Activated CD8-positive, alpha-beta memory T cell treated with anti-CD3 and anti-CD28 coated beads, Interleukin-2, amount 50 U/mL, for 48 hours (primary cell): ENCODE results near the gene DNM3.
"Not testable (repeated sequence)": the region's sequence is repeated elsewhere in the genome, so short reads cannot be mapped to it uniquely, and the experiment has no call there.

ENCODE experiments used
- DNase-seq: peaks from one replicate; pipeline ENCODE4 v3.0.0-alpha.2; 2020

Gene DNM3

GRCh38 chr1:172345077-172345476, 503.8 kb downstream of the DNM3 start:
- DNase-seq: no peak

DNA sequence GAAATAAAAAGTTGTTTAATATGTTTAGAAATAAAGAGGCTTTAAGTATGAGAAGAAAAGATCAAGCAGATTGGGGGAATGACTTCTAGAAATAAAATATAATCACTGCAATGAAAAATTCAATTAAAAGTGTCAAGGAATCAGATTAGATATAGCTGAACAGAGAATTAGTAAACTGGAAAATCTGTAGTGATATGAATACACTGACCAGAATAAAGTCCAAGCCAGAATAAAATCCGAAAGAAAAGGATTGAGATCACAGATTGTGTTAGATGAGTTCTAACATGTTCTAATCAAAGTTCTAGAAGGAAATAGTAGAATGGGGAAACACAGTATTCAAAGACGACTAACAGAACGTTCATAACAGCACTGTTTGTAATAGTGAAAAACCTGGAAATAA, 506.1 kb downstream of the DNM3 start:
- no peak for DNase-seq

DNA sequence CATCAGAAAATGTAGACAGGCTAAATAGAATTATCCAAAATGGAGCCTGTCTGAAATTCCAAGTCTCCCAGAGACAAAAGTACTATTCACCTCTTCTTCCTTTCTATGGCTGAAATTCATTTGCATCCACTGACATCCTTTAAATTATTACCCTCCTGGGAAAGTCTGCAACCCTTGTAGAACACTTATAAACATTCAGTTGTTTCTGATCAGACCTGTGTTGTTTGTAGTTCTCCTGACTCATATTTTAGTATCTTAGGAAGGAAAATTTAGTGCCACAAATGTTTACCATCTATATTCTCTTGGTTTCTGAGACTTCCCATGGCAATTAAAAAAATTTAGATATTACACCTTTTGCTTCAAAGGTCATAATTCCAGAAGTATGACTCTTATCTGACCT, 509.6 kb downstream of the DNM3 start:
- no peak for DNase-seq

DNA sequence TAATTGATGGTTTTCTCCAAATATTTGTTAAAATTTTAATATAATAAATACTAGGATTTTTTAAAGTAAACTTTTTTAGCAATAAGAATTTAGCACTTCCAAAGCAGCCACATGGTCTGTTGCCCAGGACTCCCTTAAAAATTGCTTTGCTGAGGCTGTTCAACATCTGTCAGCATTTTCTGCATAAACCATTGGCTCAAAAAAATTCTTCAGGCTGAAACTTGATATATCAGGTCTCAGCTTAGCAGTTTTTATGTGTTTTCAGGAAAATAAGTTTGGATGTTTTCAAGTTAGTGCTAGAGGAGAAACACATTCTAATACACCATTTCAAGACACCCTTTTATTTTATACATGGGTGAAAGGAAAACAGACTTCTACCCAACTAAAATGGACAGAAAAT, 510.0 kb downstream of the DNM3 start:
- DNase-seq: no peak

DNA sequence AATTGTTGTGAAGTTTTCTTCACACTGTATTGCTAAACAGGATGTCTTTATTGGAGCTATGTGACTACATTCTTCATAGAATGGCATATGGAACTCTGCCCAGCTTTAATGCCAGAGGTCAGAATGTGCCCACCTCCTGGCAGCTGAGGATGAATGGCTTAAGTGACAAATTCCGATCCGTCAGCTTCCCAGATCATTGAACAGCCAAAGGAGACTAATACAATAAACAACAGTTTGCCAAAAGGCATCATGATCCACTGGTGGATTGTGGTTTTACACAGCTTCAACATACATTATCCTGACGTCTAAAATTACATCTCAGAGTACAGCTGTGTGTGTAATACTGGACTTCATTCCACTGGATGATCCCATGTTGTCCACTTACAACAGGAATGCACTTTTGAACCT, 510.5 kb downstream of the DNM3 start:
- no peak for DNase-seq

DNA sequence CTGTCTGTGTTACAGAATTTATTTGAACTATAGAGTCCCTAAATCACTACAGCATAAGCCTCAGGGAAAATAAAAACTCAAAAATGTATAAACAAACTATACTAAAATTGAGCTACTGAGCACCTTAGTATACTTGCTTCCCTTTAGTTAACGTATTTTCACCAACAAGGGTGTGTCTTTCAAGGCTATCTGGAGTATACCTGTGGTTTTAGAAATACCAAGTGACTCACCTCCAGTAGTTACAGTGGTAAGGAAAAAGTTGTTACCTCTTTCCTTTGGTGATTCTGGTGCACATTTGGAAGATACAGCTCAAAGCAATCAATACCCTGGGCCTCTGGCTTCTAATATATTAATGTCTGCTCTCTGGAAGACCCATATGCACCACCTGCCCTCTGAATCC, 511.1 kb downstream of the DNM3 start:
- DNase-seq: no peak

DNA sequence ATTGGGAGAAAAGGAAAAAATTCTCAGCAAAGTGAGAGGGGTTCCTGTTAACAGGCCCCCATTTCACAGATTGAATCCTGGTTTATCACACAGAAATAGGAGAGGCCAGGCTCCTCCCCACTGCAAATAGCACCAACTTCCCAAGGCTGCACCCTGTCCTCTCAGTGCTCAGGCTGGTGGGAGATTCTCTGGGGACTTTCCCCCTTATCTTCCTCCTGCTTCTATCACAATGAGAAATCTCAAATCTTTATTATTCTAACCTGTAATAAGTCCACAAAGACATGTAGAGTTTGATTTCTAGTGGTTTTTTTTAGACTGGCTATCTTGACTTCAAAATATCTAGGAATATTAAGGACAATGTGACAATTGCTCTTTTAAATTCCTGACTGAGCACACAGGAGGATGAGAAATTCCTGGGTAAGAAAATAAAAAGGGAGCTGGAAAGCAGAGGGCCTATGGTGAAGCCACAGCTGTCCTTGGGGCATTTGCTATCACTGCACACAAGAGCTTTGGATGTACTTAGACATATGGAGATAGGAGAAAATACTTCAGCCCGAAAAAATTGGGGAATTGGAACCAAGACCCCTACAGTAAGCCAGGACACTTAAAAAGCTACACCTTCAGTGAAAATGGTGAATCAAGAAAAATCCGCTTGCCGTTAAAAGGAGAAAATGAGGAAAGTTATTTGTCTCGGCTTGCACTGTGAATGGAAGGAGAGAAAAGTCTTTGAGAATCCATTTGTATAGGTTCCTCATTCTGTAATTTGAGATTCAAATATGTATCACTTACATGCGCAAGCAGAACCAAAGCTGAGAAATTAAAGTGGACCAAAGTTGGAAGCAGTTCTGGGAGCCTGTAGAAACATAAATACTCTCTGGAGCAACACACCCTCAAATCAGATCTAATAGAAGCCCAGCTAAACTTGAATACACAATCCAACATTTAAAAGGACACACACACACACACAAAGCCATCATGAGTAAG, 513.3 kb downstream of the DNM3 start:
- no peak for DNase-seq

DNA sequence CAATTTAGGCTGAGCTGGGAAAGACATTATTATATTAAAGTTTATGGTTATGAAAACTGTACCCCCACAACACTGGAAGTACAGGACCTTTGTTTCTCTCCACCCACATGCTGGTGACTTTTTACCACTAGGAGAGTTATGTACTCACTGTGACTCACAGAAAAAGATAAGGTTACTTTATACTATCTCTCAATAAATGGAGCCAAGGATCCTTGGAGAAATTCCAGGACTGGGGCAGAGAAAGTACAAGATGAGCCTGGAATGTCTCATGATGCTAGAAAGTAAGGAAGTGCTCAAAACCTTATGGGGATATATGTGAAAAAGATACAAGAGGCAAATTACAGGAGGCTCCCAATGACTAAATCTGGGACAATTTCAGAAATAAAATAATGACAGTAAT, 515.3 kb downstream of the DNM3 start:
- DNase-seq: no peak

DNA sequence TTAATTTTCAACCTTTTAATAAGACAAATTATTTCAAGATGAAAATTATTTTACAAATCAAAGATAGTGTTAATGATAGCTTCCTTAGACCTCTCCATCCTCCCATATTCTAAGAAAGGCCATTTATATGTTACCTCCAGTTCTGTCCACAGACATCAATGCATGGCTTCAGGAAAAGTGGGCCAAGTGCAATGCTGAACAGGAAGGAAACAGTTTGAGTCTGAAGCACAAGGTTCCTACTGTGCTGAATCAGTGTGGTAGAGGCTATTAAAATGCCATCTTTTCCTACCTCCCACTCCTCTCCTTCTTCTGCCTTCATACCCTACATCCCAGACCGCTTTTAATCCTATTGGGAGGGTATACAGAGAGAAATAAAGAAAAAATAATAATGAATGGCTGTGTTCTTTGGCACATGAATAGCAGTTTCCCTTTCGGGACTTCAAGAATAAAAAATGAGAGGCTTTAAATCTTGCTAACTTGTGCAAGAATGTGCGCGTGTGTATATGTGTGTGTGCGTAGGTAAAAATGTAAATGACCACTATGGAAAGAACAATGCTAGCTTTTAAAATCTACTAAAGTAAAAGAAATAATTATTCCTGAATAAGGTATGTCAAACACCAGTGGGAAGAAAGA, 516.6 kb downstream of the DNM3 start:
- no peak for DNase-seq

DNA sequence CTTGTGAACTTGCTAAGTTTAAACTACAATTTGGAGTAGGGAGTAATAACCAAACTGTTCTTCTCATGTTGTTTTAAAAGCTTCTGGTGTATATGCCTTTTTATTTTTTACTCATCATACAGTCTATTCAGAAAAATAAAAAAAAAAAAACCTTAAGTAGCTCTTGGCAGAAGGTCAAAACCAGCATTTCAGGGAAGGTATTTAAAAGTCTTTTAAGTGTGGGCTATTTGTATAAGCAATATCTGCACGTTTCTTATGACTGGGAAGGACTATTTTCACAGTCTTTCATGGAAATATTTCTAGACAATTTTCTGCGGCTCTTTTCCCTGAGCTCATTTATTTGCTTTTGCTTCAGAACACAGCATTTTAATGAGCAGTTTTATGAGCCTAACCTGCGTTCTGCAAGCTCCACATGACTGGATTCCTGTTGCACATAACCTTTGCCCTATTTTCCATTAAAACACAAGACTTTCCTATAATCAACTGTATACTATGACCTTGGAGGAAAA, 518.2 kb downstream of the DNM3 start:
- DNase-seq: no peak

DNA sequence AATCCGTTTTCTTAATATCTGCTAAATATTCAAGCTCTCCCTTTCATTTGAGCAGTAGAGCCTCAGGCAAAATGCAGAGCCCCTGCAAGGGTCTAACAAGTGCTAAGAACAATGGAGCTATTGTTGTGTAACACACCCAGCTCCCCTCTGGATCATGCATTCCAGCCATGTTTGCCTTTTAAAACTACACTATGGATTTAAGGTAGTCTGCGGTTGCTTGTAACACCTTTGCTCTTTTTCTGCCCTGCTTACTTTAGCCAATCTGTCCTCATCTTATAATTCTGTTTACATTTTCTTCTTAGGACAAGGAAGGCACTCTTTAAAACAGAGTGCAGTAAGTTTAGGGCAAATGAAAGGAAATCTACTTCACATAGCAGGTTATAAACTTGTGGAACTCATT, 519.2 kb downstream of the DNM3 start:
- DNase-seq: no peak

GRCh38 chr1:172360985-172361384, 519.7 kb downstream of the DNM3 start:
- DNase-seq: no peak

GRCh38 chr1:172363852-172364251, 522.6 kb downstream of the DNM3 start:
- DNase-seq: no peak

DNA sequence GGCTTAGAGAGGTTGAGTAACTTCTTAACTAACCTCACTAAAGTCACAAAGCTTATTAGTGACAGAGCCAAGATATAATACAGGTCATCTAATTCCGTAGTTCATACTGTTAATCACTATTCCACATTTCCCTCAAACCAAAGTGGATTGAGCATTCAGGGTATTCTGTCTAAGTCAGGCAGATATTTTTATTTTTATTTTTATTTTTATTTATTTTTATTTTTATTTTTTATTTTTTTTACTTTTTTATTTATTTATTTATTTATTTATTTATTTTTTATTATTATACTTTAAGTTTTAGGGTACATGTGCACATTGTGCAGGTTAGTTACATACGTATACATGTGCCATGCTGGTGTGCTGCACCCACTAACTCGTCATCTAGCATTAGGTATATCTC, 530.3 kb downstream of the DNM3 start:
- DNase-seq: not testable (repeated sequence)

DNA sequence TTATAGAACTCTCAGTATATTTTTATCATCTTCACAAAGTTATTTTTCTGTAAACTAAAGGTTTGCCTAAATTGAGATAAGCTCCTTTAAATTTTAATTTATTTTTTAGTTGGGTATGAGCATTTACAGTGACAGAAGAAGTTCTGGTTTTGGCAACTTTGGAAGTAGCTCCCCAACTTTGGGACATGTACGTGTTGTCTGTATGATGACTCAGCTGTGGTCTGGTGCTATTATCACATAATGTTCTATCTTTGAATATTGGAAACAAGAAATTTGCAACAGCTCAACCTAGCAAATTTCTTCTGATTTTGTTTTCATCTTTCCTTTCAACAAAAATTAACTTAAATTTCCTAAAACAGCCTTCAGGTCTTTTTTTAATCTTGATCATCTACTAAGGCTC, 532.6 kb downstream of the DNM3 start:
- DNase-seq: no peak

DNA sequence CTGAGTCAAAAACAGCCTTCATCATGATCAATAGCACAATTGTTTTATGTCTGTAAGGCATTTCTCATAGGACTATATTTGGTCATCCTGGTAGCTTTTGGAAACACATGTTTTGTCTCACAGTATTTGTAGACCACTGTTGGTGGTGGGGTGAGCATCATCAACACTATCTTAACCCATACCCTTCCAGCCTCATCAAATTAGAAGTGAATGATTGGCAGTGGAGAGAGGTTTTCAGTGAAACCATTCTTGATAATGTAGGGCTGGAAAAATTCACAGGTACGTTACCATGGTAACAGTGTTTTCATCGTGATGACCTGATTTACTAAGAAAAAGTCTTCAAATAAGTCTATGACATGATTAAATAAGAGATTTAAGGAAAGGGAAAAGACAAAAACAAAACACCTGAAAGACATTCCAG, 533.9 kb downstream of the DNM3 start:
- no peak for DNase-seq

DNA sequence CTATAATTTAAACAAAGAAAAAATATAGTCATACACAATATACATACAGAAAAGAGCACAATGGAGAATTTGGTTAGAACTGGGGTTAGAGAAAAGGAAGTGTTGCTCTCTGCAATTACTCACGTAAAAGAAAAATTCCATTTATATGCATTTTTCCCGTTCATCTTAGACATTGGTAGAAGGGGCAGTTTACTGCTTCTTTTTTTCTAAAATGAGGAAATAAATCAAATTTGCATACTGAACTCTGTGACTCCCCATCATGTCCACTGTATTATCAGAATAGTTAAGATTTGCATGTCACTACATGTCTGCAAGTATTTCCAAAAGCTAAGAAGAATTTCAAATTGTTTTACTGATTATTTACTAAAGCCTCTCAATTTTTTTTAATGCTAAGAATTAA, 535.1 kb downstream of the DNM3 start:
- no peak for DNase-seq

DNA sequence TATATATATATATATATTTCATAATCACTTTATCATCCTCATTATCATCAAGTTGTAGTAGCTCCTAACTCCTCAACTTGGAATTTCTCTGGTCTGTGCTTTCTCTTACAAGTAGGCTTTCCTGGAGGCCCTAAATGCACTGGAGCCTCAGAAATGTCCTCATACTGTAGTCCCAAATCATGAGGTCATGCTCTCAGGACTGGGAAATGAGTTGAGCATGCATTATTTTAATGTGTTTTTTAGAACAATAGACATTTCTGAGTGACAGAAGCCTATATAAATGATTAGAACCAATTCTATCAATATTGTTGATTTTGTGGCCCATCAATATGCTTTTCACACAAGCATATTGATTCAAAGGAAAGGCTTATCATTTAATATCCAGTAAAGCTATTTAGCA, 536.3 kb downstream of the DNM3 start:
- no peak for DNase-seq

DNA sequence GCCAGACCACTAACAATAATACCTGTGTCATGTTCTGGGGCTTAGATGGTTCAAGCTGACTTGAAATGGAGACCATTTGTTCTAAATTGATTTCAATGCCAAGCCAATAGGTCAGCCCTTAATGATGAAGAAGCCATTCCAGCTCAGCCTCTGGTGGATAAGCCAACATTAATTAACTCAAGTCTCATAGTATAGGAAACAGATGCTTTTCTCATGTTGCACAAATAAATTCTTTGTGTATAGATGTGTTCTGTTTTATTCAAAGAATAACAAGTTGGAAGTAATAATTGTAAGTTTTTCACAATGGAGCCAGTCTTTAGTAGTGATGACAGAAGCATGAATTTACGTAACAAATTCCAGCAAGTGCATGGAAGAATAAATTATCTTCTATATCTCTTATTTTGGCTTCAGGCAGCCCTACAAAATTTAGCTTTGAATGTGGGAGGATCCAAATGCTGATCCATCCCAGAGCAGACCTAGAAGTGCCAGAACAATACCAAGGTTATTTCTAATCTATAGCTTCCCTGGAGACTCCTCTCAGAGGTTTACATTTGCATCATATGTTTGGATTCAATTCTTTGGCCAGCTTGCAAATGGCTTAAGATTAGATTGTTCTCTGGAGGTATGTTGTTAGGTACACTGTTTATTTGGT, 536.9 kb downstream of the DNM3 start:
- no peak for DNase-seq

DNA sequence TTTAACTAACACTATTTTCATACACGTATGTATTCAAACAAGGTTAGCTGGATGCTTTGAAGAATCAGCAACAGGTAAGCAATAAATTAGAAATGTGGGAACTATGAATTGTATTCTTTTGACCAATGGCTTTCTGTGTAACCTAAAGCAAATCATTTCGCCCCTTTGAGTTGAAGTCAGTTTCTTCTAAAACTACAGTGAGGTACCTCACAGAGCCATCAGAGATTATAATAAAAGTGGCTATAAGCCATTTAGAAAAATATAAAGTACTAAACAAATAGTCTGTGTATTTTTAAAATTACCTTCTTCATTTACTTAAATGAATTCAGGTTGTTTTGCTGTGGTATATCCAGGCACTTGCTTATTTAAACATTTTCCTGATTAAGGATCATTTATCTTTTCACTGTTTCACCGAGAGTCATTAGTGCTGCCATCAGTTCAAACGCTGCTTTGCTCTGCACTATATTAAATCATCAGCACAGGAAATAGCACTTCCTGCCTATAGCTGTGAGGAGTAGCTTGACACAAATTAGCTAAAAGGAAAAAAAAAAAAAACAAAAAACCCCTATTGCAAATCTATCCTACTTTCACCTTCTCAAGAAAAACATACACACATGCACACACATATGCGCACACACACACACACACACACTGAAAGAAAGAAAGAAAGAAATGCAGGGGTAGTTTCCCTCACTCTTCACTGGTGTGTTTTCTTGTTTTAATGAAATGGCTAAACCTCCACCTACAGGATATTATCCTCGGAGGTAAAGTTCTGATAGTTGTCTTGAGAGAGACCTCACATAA, 539.3 kb downstream of the DNM3 start:
- no peak for DNase-seq

DNA sequence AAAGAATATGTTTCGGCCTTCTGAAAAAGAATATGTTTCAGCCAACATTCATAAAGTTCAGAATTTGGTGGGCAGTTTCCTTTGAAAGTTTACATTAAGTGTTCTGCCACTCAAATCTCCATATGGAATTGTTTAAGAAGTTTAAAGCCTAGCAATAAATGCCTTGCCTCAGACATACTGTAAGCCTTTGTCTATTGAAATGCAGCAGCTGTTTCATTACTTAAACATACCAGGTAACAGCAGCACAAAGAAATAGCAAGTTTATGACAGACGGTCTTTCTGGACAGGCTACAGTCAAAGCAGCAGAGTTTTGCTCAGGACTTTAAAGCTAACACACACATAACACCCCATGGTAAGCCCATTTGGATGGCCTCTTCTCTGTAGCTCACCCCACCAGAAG, 540.6 kb downstream of the DNM3 start:
- DNase-seq: no peak

DNA sequence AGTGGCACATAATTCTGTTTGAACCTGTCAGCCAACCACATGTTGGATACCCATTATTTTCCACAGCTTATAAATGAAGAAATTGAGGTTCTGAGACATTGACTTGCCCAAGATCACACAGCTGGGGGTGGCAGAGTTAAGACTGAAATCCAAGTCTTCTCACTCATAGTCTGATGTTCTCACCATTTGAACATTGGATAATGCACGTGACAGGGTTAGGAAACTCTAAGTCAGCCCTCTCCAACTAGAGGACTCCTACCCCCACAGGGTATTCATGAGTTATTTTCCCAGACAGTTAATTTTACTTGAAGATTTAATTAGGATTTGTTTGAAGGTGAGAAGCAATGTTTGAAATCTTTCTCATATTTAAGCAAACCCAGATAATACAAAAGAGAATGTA, 541.1 kb downstream of the DNM3 start:
- DNase-seq: no peak

DNA sequence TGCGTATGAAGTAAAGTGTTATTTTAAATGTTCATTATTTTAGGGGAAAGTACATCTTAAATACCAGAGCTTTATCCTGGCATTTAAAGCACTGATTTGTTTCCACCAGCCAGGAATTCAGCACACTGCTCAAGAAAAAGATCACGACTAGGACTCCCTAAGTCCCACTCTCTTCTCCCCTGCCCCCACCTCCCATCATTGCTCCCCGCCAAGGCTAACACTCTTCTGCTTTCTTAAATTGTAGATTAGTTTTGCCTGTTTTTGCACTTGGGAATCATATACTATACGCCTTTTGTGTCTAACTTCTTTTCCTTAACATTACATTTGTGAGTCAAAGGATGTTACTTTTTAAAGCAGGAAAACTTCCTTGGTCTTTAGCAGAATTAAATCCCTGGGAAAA, 541.7 kb downstream of the DNM3 start:
- DNase-seq: no peak
